ENCODE measurements around the gene SLC7A6.

The SLC7A6 gene

GRCh38 chr16:68234188-68235107 lies 29.9 kb upstream of the SLC7A6 start:
- FAIRE-seq (no peak), DNase-seq (ENCODE audit: low spot score) (no peak)

- FAIRE-seq: no peak
- DNase-seq (ENCODE audit: low spot score): no peak
Measured at GRCh38 chr16:68235108-68235886, 29.0 kb upstream of the SLC7A6 start.

- DNase-seq (ENCODE audit: low spot score) (no peak), FAIRE-seq (no peak)
Measured at GRCh38 chr16:68235887-68236136, 28.5 kb upstream of the SLC7A6 start, which contains the start of gene ESRP2. Gene ESRP2 (minus strand): TSS chr16:68236127. CDS start chr16:68236045, 82 bp downstream.

GRCh38 chr16:68236137-68236825 lies 28.0 kb upstream of the SLC7A6 start:
- FAIRE-seq (no peak), DNase-seq (ENCODE audit: low spot score) (no peak)

GRCh38 chr16:68236826-68237242 lies 27.5 kb upstream of the SLC7A6 start:
- FAIRE-seq (no peak), DNase-seq (ENCODE audit: low spot score) (no peak)

GRCh38 chr16:68237243-68238028 lies 26.9 kb upstream of the SLC7A6 start:
- FAIRE-seq (peak; percentile 23), DNase-seq (ENCODE audit: low spot score) (peak; percentile 99)

- no peak for FAIRE-seq
- no peak for DNase-seq (ENCODE audit: low spot score)
Measured at GRCh38 chr16:68238029-68238345, 26.3 kb upstream of the SLC7A6 start.

- no peak for FAIRE-seq
- DNase-seq (ENCODE audit: low spot score): no peak
Measured at GRCh38 chr16:68242085-68242484, 22.2 kb upstream of the SLC7A6 start.

- FAIRE-seq (no peak), DNase-seq (ENCODE audit: low spot score) (no peak)
Measured at GRCh38 chr16:68242926-68243858, 21.1 kb upstream of the SLC7A6 start.

GRCh38 chr16:68244481-68244902 lies 19.8 kb upstream of the SLC7A6 start:
- DNase-seq (ENCODE audit: low spot score) (no peak), FAIRE-seq (no peak)

- FAIRE-seq (no peak), DNase-seq (ENCODE audit: low spot score) (peak; percentile 97)
Measured at GRCh38 chr16:68244903-68245853, 19.1 kb upstream of the SLC7A6 start, which contains the start of gene PLA2G15. Gene PLA2G15 (plus strand): TSS chr16:68245373. CDS start chr16:68245427, 54 bp downstream.

GRCh38 chr16:68246121-68246520 lies 18.2 kb upstream of the SLC7A6 start:
- DNase-seq (ENCODE audit: low spot score): no peak
- no peak for FAIRE-seq

- DNase-seq (ENCODE audit: low spot score) (no peak), FAIRE-seq (no peak)
Measured at GRCh38 chr16:68246666-68247065, 17.7 kb upstream of the SLC7A6 start.

- DNase-seq (ENCODE audit: low spot score): no peak
- FAIRE-seq: no peak
Measured at GRCh38 chr16:68247400-68247799, 16.9 kb upstream of the SLC7A6 start.

GRCh38 chr16:68247932-68248331 lies 16.4 kb upstream of the SLC7A6 start:
- no peak for DNase-seq (ENCODE audit: low spot score)
- no peak for FAIRE-seq

GRCh38 chr16:68249371-68249770 lies 15.0 kb upstream of the SLC7A6 start:
- DNase-seq (ENCODE audit: low spot score) (no peak), FAIRE-seq (no peak)

GRCh38 chr16:68250951-68251350 lies 13.4 kb upstream of the SLC7A6 start:
- DNase-seq (ENCODE audit: low spot score) (no peak), FAIRE-seq (no peak)

- DNase-seq (ENCODE audit: low spot score) (no peak), FAIRE-seq (no peak)
Measured at GRCh38 chr16:68251832-68252231, 12.5 kb upstream of the SLC7A6 start.

- FAIRE-seq (no peak), DNase-seq (ENCODE audit: low spot score) (no peak)
Measured at GRCh38 chr16:68252383-68252782, 11.9 kb upstream of the SLC7A6 start.

All from urothelium cell line (cell line).